Central memory CD4-positive, alpha-beta T cell (primary cell): ENCODE data around the gene HTR1D.
"Not testable (repeated sequence)": the region's sequence is repeated elsewhere in the genome, so short reads cannot be mapped to it uniquely, and the experiment has no call there.

ENCODE experiments used
- DNase-seq: peaks from one replicate; pipeline ENCODE4 v3.0.0; 2022
- total RNA-seq, 3 experiments: gene quantifications; one replicate each; lab custom pipeline; 2026; lab: John Stamatoyannopoulos, UW

Gene HTR1D
- 0 reads per million in 3 experiments for total RNA-seq

- DNase-seq = no peak
Measured at GRCh38 chr1:23217421-23218115, at the start of gene HTR1D. TSS of gene HTR1D (minus strand) at chr1:23217502. CDS start at chr1:23194219, 23,283 bp downstream.

- DNase-seq = no peak
Measured at GRCh38 chr1:23263380-23263887, 46.1 kb upstream of the HTR1D start.

GRCh38 chr1:23258082-23258481 is 40.8 kb upstream of the HTR1D start:
- DNase-seq = not testable (repeated sequence)

- not testable (repeated sequence) for DNase-seq
Measured at GRCh38 chr1:23257371-23257770, 40.1 kb upstream of the HTR1D start.

- DNase-seq = no peak
Measured at GRCh38 chr1:23254584-23254983, 37.3 kb upstream of the HTR1D start.

GRCh38 chr1:23251812-23252211 is 34.5 kb upstream of the HTR1D start:
- DNase-seq = no peak

- no peak for DNase-seq
Measured at GRCh38 chr1:23249787-23250454, 32.6 kb upstream of the HTR1D start.

GRCh38 chr1:23247276-23247675 is 30.0 kb upstream of the HTR1D start:
- no peak for DNase-seq

GRCh38 chr1:23246274-23246673 is 29.0 kb upstream of the HTR1D start:
- DNase-seq = no peak

- no peak for DNase-seq
Measured at GRCh38 chr1:23244256-23244761, 27.0 kb upstream of the HTR1D start.

GRCh38 chr1:23242414-23242813 is 25.1 kb upstream of the HTR1D start:
- DNase-seq = no peak

- no peak for DNase-seq
Measured at GRCh38 chr1:23239638-23240295, 22.5 kb upstream of the HTR1D start.

- no peak for DNase-seq
Measured at GRCh38 chr1:23238565-23238964, 21.3 kb upstream of the HTR1D start.

- DNase-seq = no peak
Measured at GRCh38 chr1:23237508-23237907, 20.2 kb upstream of the HTR1D start.

- no peak for DNase-seq
Measured at GRCh38 chr1:23227806-23228205, 10.5 kb upstream of the HTR1D start.

GRCh38 chr1:23224739-23225648 is 7.7 kb upstream of the HTR1D start:
- DNase-seq = no peak

- DNase-seq = not testable (repeated sequence)
Measured at GRCh38 chr1:23223963-23224362, 6.7 kb upstream of the HTR1D start.

GRCh38 chr1:23223490-23223951 is 6.2 kb upstream of the HTR1D start:
- DNase-seq = not testable (repeated sequence)

GRCh38 chr1:23222742-23223141 is 5.4 kb upstream of the HTR1D start:
- no peak for DNase-seq

GRCh38 chr1:23222331-23222730 is 5.0 kb upstream of the HTR1D start:
- DNase-seq = no peak

GRCh38 chr1:23221107-23221506 is 3.8 kb upstream of the HTR1D start:
- DNase-seq = no peak

GRCh38 chr1:23216771-23217420 is 406 bp downstream of the HTR1D start:
- no peak for DNase-seq
